ENCODE results near the gene BNC2.

DNA sequence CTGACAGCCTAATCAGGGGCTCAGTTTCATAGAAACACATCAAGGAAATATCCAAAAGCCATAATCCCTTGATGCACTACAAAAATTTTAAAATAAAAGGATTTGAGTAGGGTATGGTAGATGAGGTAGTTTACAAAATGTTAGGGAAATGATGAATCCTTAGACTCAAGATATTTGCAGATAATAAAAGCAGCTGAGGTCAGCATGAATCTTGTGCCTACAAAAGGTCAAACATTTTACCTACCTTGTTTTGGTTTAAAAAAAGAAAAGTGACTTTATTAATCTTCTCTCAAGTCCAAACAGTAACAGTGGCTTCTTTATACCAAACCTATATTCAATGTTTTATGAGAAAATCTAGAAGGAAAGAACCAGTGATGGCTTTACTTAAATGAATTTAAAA, 135.5 kb downstream of the BNC2 start:
- TF ChIP-seq, protein P1, sequence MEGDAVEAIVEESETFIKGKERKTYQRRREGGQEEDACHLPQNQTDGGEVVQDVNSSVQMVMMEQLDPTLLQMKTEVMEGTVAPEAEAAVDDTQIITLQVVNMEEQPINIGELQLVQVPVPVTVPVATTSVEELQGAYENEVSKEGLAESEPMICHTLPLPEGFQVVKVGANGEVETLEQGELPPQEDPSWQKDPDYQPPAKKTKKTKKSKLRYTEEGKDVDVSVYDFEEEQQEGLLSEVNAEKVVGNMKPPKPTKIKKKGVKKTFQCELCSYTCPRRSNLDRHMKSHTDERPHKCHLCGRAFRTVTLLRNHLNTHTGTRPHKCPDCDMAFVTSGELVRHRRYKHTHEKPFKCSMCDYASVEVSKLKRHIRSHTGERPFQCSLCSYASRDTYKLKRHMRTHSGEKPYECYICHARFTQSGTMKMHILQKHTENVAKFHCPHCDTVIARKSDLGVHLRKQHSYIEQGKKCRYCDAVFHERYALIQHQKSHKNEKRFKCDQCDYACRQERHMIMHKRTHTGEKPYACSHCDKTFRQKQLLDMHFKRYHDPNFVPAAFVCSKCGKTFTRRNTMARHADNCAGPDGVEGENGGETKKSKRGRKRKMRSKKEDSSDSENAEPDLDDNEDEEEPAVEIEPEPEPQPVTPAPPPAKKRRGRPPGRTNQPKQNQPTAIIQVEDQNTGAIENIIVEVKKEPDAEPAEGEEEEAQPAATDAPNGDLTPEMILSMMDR (IDR thresholded peaks at IDR 0.05), result no peak
- no peak for TF ChIP-seq POLR2AphosphoS5 (IDR thresholded peaks at IDR 0.05; ENCODE audit: low read depth, low read length)
- TF ChIP-seq, protein P2, sequence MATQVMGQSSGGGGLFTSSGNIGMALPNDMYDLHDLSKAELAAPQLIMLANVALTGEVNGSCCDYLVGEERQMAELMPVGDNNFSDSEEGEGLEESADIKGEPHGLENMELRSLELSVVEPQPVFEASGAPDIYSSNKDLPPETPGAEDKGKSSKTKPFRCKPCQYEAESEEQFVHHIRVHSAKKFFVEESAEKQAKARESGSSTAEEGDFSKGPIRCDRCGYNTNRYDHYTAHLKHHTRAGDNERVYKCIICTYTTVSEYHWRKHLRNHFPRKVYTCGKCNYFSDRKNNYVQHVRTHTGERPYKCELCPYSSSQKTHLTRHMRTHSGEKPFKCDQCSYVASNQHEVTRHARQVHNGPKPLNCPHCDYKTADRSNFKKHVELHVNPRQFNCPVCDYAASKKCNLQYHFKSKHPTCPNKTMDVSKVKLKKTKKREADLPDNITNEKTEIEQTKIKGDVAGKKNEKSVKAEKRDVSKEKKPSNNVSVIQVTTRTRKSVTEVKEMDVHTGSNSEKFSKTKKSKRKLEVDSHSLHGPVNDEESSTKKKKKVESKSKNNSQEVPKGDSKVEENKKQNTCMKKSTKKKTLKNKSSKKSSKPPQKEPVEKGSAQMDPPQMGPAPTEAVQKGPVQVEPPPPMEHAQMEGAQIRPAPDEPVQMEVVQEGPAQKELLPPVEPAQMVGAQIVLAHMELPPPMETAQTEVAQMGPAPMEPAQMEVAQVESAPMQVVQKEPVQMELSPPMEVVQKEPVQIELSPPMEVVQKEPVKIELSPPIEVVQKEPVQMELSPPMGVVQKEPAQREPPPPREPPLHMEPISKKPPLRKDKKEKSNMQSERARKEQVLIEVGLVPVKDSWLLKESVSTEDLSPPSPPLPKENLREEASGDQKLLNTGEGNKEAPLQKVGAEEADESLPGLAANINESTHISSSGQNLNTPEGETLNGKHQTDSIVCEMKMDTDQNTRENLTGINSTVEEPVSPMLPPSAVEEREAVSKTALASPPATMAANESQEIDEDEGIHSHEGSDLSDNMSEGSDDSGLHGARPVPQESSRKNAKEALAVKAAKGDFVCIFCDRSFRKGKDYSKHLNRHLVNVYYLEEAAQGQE (IDR thresholded peaks at IDR 0.05; ENCODE audit: insufficient read depth in 1 of 2, low read depth in 2 of 2, low read length in 1 of 2), result no peak
- no peak for TF ChIP-seq TCF7L2 (IDR thresholded peaks at IDR 0.05; ENCODE audit: low read depth, low read length)

Measured in Panc1 (cell line).